Subcutaneous abdominal adipose tissue (tissue), 5 donors: ENCODE data around the gene AFMID.

Experiments
- H3K27ac ChIP-seq: one replicate; pipeline ENCODE4 v1.7.0; 2013; ENCODE audit warnings: low read depth, mild to moderate bottlenecking, inconsistent platforms, low read length, moderate library complexity
- H3K27me3 ChIP-seq, 5 donors: one replicate each; pipeline ENCODE4 v1.7.0; 2013; ENCODE audit warnings: low read length in 5 of 5, inconsistent platforms in 1 of 5; ENCODE audit not compliant: control insufficient read depth in 5 of 5, insufficient read depth in 4 of 5
- H3K36me3 ChIP-seq, 5 donors: one replicate each; pipeline ENCODE4 v1.7.0; 2013; ENCODE audit warnings: low read length in 5 of 5; ENCODE audit not compliant: control insufficient read depth in 5 of 5, insufficient read depth in 5 of 5
- H3K4me1 ChIP-seq, 5 donors: one replicate each; pipeline ENCODE4 v1.7.0; 2013; ENCODE audit warnings: low read length in 5 of 5, mild to moderate bottlenecking in 3 of 5, moderate library complexity in 1 of 5; ENCODE audit not compliant: control insufficient read depth in 5 of 5, insufficient read depth in 5 of 5
- H3K4me3 ChIP-seq, 5 donors: one replicate each; pipeline ENCODE4 v1.7.0; 2013; ENCODE audit warnings: low read length in 5 of 5, low read depth in 1 of 5
- H3K9ac ChIP-seq, 5 donors: one replicate each; pipeline ENCODE4 v1.7.0; 2013; ENCODE audit warnings: low read length in 5 of 5, mild to moderate bottlenecking in 4 of 5, moderate library complexity in 3 of 5
- H3K9me3 ChIP-seq, 5 donors: one replicate each; pipeline ENCODE4 v1.7.0; 2013; ENCODE audit warnings: low read length in 5 of 5; ENCODE audit not compliant: control insufficient read depth in 5 of 5
- donor health status: healthy.
- donor health status: healthy.
- donor health status: healthy.
- donor health status: healthy.
- donor health status: healthy.

Gene AFMID

DNA sequence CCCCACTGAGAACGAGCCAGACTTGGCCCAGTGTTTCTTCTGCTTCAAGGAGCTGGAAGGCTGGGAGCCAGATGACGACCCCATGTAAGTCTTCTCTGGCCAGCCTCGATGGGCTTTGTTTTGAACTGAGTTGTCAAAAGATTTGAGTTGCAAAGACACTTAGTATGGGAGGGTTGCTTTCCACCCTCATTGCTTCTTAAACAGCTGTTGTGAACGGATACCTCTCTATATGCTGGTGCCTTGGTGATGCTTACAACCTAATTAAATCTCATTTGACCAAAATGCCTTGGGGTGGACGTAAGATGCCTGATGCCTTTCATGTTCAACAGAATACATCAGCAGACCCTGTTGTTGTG lies 27.5 kb downstream of the AFMID start:
- Histone ChIP-seq H3K36me3 (no peaks in the 10 kb centered on the region), H3K27ac (no peak overlapping the region), H3K4me1 (peaks cover 0 to 9% (median 7%) of the 10 kb centered on the region in 5 donors), H3K27me3 (no peaks in the 10 kb centered on the region), H3K4me3 (peak overlapping the region in 3 of 5 donors; percentile 17 to 65 (median 57)), H3K9me3 (no peaks in the 10 kb centered on the region), H3K9ac (peak overlapping the region in 1 of 5 donors; percentile 64)

DNA sequence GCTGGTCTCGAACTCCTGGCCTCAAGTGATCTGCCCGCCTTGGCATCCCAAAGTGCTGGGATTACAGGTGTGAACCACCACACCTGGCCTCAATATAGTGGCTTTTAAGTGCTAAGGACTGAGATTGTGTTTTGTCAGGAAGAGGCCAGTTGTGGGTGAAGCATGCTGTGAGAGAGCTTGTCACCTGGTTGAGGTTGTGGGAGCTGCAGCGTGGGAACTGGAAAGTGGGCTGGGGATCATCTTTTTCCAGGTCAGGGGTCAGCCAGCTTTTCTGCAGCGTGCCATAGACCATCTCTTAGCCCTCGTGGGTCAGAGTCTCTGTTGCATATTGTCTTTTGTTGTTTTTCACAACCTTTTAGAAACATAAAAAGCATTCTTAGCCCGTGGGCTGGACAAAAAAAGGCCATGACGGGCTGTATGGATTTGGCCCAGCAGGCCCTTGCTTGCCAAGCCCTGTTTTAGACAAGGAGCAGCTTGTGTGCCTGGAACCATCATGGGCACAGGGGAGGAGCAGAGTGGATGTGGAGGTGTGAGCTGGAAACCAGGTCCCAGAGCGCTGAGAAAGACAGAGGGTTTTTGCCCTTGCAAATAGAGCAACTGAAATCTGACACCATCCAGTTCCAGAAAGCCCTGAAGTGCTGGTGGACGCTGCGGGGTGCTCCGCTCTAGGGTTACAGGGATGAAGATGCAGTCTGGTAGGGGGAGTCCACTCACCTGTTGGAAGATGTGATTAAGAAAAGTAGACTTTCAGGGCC lies 32.4 kb downstream of the AFMID start:
- no peak overlapping the region for H3K9ac ChIP-seq
- no peak overlapping the region for H3K4me3 ChIP-seq
- peaks cover 0 to 12% (median 1%) of the 10 kb centered on the region in 5 donors for H3K4me1 ChIP-seq
- H3K27me3 ChIP-seq, result no peaks in the 10 kb centered on the region
- no peaks in the 10 kb centered on the region for H3K36me3 ChIP-seq
- no peaks in the 10 kb centered on the region for H3K9me3 ChIP-seq
- H3K27ac ChIP-seq, result no peak overlapping the region

DNA sequence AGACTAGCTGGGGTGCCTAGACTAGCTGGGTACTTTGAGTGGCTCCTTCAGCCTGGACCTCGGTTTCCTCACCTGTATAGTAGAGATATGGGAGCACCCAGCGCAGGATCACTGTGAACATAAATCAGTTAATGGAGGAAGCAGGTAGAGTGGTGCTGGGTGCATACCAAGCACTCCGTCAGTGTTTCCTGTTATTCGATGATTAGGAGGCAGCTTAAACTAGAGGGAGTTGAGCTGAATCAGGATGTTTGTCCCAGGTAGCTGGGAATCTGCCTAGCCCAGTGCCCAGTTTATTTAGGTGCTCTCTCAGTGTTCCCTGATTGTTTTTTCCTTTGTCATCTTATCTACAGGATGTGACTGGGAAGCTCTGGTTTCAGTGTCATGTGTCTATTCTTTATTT lies 35.9 kb downstream of the AFMID start:
- no peak overlapping the region for H3K27ac ChIP-seq
- H3K4me3 ChIP-seq, result no peak overlapping the region
- H3K9ac ChIP-seq, result no peak overlapping the region
- H3K9me3 ChIP-seq, result no peaks in the 10 kb centered on the region
- peaks cover 0 to 7% (median 0%) of the 10 kb centered on the region in 5 donors for H3K27me3 ChIP-seq
- peaks cover 0 to 23% (median 4%) of the 10 kb centered on the region in 5 donors for H3K4me1 ChIP-seq
- H3K36me3 ChIP-seq, result no peaks in the 10 kb centered on the region

DNA sequence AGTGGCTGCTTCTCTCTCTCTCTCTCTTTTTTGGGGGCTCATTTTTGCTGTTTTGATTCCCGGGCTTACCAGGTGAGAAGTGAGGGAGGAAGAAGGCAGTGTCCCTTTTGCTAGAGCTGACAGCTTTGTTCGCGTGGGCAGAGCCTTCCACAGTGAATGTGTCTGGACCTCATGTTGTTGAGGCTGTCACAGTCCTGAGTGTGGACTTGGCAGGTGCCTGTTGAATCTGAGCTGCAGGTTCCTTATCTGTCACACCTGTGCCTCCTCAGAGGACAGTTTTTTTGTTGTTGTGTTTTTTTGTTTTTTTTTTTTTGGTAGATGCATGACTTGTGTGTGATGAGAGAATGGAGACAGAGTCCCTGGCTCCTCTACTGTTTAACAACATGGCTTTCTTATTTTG lies 36.6 kb downstream of the AFMID start:
- Histone ChIP-seq H3K27me3 (peaks cover 0 to 7% (median 0%) of the 10 kb centered on the region in 5 donors), H3K9me3 (no peaks in the 10 kb centered on the region), H3K27ac (no peak overlapping the region), H3K4me1 (peaks cover 0 to 23% (median 4%) of the 10 kb centered on the region in 5 donors), H3K36me3 (no peaks in the 10 kb centered on the region), H3K9ac (no peak overlapping the region), H3K4me3 (no peak overlapping the region)

DNA sequence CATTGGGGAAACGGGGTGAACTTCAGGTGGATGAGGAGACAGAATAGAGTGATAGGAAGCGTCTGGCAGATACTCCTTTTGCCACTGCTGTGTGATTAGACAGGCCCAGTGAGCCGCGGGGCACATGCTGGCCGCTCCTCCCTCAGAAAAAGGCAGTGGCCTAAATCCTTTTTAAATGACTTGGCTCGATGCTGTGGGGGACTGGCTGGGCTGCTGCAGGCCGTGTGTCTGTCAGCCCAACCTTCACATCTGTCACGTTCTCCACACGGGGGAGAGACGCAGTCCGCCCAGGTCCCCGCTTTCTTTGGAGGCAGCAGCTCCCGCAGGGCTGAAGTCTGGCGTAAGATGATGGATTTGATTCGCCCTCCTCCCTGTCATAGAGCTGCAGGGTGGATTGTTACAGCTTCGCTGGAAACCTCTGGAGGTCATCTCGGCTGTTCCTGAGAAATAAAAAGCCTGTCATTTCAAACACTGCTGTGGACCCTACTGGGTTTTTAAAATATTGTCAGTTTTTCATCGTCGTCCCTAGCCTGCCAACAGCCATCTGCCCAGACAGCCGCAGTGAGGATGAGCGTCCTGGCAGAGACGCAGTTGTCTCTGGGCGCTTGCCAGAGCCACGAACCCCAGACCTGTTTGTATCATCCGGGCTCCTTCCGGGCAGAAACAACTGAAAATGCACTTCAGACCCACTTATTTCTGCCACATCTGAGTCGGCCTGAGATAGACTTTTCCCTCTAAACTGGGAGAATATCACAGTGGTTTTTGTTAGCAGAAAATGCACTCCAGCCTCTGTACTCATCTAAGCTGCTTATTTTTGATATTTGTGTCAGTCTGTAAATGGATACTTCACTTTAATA lies 37.3 kb downstream of the AFMID start:
- Histone ChIP-seq H3K27ac (no peak overlapping the region), H3K27me3 (peaks cover 0 to 7% (median 0%) of the 10 kb centered on the region in 5 donors), H3K9ac (no peak overlapping the region), H3K36me3 (no peaks in the 10 kb centered on the region), H3K4me3 (no peak overlapping the region), H3K4me1 (peaks cover 0 to 23% (median 4%) of the 10 kb centered on the region in 5 donors), H3K9me3 (no peaks in the 10 kb centered on the region)

DNA sequence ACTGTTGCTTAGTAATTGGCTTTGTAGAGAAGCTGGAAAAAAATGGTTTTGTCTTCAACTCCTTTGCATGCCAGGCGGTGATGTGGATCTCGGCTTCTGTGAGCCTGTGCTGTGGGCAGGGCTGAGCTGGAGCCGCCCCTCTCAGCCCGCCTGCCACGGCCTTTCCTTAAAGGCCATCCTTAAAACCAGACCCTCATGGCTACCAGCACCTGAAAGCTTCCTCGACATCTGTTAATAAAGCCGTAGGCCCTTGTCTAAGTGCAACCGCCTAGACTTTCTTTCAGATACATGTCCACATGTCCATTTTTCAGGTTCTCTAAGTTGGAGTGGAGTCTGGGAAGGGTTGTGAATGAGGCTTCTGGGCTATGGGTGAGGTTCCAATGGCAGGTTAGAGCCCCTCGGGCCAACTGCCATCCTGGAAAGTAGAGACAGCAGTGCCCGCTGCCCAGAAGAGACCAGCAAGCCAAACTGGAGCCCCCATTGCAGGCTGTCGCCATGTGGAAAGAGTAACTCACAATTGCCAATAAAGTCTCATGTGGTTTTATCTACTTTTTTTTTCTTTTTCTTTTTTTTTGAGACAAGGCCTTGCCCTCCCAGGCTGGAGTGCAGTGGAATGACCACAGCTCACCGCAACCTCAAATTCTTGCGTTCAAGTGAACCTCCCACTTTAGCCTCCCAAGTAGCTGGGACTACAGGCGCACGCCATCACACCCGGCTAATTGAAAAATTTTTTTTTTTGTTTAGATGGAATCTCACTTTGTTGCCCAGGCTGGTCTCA lies 38.1 kb downstream of the AFMID start:
- no peak overlapping the region for H3K4me3 ChIP-seq
- no peak overlapping the region for H3K9ac ChIP-seq
- H3K36me3 ChIP-seq, result no peaks in the 10 kb centered on the region
- peaks cover 0 to 8% (median under 1%) of the 10 kb centered on the region in 5 donors for H3K27me3 ChIP-seq
- H3K9me3 ChIP-seq, result no peaks in the 10 kb centered on the region
- H3K4me1 ChIP-seq, result peaks cover 0 to 23% (median 4%) of the 10 kb centered on the region in 5 donors
- H3K27ac ChIP-seq, result no peak overlapping the region

DNA sequence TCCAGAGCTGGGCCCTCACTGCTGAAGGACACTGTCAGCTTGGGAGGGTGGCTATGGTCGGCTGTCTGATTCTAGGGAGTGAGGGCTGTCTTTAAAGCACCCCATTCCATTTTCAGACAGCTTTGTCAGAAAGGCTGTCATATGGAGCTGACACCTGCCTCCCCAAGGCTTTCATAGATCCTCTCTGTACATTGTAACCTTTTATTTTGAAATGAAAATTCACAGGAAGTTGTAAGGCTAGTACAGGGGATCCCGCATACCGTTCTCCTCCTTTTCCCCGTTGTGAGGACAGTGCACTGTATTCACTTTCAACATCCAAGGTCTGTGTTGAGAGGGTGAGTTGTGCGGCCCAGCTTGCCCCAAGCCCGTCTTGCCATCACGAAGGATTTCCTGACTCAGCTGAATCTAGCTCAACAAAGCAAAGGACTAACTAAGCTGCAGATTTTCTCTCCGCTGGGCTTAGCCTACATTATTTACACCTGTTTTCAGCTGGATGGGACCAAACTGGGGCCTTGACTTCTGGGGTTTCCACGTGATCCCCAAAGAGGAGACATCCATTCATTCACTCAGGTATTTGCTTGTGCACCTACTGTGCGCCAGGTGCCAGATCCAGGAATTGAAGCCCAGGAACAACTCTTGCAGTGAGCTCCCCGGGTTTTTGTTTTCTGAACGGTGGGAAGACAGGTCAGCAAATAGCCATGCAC lies 39.0 kb downstream of the AFMID start:
- Histone ChIP-seq H3K4me3 (no peak overlapping the region), H3K9ac (no peak overlapping the region), H3K9me3 (no peaks in the 10 kb centered on the region), H3K27me3 (peaks cover 8 to 17% (median 10%) of the 10 kb centered on the region in 5 donors), H3K4me1 (peaks cover 0 to 23% (median 4%) of the 10 kb centered on the region in 5 donors), H3K36me3 (no peaks in the 10 kb centered on the region), H3K27ac (no peak overlapping the region)

DNA sequence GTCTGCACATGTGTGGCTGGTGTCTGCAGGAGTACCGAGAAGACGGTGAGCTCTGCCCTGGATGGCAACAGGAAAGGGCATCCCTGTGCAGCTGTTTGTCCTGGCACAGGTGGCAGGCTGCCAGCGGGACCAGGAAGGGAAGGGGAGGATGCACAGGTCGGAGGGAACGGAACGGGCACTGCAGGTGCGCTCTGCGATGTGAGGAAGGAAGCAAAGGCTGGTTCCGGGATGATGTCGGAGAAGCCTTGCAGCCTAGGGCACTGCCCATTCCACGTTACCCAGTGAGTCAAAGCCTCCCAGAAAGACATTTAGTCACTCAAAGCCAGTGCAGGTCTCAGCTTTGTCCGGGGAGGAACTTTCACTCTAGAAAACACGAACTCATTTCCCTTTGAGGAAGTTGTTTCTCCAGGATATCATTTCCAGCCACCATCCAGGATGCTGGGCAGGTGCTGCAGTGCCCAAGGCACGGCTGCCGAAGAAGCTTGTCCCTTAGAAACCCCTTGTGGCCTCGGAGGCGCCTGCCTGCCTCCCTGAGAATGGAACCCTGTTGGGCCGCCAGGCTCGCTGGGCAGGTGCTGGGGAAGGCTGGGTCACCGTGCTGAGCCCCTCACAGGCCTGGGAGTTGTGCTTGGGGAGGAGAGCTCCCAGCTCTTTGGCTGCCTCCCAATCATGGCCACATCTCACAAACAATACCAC lies 39.7 kb downstream of the AFMID start:
- Histone ChIP-seq H3K9me3 (no peaks in the 10 kb centered on the region), H3K4me3 (peak overlapping the region in 1 of 5 donors; percentile 26), H3K27me3 (peaks cover 12 to 21% (median 15%) of the 10 kb centered on the region in 5 donors), H3K36me3 (no peaks in the 10 kb centered on the region), H3K9ac (no peak overlapping the region), H3K27ac (no peak overlapping the region), H3K4me1 (peaks cover 3 to 25% (median 4%) of the 10 kb centered on the region in 5 donors)

DNA sequence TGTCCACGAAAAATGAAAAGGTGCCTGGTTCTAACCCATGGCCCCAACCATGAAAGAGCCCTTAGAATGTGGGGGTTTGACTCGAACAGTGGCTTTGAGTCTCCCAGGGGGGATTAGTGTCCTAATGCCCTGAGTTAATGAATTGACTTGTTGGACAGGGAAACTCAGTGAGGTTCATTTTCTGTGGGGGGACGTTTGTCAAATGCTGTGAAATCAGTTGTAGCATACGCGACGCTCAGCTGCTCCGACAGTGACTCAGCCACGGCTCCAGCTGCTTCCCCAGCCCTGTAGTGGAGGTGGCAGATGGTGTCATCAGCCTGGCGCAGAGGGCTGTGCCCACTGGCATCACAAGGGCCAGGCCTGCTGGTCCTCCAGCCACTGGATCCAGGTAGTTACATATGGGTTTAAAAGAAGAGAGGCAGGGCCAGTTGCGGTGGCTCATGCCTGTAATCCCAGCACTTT lies 40.3 kb downstream of the AFMID start:
- no peak overlapping the region for H3K27ac ChIP-seq
- H3K4me1 ChIP-seq, result peaks cover 3 to 25% (median 6%) of the 10 kb centered on the region in 5 donors

More for the DNA sequence above, 40.3 kb downstream of the AFMID start:
- H3K9ac ChIP-seq, result no peak overlapping the region
- H3K36me3 ChIP-seq, result no peaks in the 10 kb centered on the region
- H3K27me3 ChIP-seq, result peaks cover 17 to 27% (median 21%) of the 10 kb centered on the region in 5 donors
- no peaks in the 10 kb centered on the region for H3K9me3 ChIP-seq
- no peak overlapping the region for H3K4me3 ChIP-seq
